ENCODE results near the gene GFM1.

The GFM1 gene

DNA sequence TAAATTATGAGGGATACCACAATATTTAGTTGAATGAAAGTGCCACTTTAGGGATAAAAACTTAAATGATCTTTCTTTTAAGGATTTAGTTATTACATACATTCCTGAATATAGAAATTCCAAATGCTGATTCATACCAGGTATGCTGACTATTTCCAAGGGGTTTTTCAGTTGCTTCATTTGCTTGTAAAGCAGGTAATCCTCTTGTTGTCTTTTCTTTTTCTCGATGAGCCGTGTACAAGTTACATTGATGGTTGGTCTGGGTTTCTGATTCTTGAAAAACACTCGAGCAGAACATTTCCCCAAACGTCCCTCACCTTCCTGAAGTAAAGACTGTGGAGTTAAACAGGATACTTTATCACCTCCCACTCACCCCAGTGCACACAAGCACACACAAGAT lies 66.3 kb downstream of the GFM1 start:
- no peaks in the 10 kb centered on the region for H3K27me3 ChIP-seq (ENCODE audit: control insufficient read depth, insufficient read depth, low read length)
- no peaks in the 10 kb centered on the region for H3K36me3 ChIP-seq (ENCODE audit: control insufficient read depth, insufficient read depth, low read length)
- peaks cover 6% of the 10 kb centered on the region for H3K4me1 ChIP-seq (ENCODE audit: control insufficient read depth, insufficient read depth, low read length)

DNA sequence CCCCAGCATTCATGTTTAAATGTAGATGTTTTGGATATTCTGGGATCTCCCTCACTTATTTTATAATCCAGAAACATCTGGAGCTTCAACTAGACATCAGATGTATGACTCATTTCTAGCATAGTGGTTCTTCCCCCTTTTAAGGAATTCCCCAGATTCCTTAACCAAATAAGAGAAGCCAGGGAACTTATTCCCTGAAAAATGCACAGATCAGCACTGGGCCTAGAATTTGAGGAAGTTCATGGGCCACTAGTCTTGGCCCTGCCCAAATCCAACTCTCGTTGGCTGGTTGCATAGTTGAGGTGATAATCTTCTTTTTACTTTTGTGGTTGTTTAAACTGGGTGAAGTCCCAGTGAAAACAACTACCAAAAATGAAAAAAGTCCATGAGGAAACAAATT lies 67.6 kb downstream of the GFM1 start:
- no peaks in the 10 kb centered on the region for H3K36me3 ChIP-seq (ENCODE audit: control insufficient read depth, insufficient read depth, low read length)

More for the DNA sequence above, 66.3 kb downstream of the GFM1 start:
- no peak overlapping the region for H3K9ac ChIP-seq (ENCODE audit: low read depth, low read length)
- H3K4me3 ChIP-seq (ENCODE audit: low read depth, low read length), result no peak overlapping the region
- H3K9me3 ChIP-seq (ENCODE audit: control insufficient read depth, insufficient read depth, low read length), result no peaks in the 10 kb centered on the region

DNA sequence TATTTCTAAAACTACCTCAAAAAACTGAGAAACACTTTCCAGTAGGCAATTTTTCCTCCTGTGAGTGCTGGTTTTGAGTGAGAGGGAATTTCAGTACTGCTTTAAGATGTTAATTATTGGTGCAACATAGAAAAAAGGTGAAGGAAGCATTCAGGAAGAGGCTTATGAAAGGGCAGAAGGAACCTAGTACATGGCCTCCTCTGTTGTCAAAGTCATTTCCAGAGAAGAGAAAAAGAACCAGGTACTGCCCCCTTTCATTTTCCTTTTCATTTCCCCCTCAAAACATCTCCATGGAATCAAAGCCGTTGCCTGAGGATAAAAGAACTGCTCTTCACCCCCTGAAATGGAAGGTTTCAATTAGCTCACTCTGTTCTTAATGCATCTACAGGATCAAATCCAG lies 68.1 kb downstream of the GFM1 start:
- peaks cover 6% of the 10 kb centered on the region for H3K4me1 ChIP-seq (ENCODE audit: control insufficient read depth, insufficient read depth, low read length)
- H3K9ac ChIP-seq (ENCODE audit: low read depth, low read length), result no peak overlapping the region
- H3K36me3 ChIP-seq (ENCODE audit: control insufficient read depth, insufficient read depth, low read length), result no peaks in the 10 kb centered on the region
- no peaks in the 10 kb centered on the region for H3K9me3 ChIP-seq (ENCODE audit: control insufficient read depth, insufficient read depth, low read length)
- H3K4me3 ChIP-seq (ENCODE audit: low read depth, low read length), result no peak overlapping the region
- no peaks in the 10 kb centered on the region for H3K27me3 ChIP-seq (ENCODE audit: control insufficient read depth, insufficient read depth, low read length)

More for the DNA sequence above, 67.6 kb downstream of the GFM1 start:
- H3K9me3 ChIP-seq (ENCODE audit: control insufficient read depth, insufficient read depth, low read length), result no peaks in the 10 kb centered on the region
- H3K4me3 ChIP-seq (ENCODE audit: low read depth, low read length), result no peak overlapping the region
- peaks cover 6% of the 10 kb centered on the region for H3K4me1 ChIP-seq (ENCODE audit: control insufficient read depth, insufficient read depth, low read length)
- H3K27me3 ChIP-seq (ENCODE audit: control insufficient read depth, insufficient read depth, low read length), result no peaks in the 10 kb centered on the region
- H3K9ac ChIP-seq (ENCODE audit: low read depth, low read length), result no peak overlapping the region

DNA sequence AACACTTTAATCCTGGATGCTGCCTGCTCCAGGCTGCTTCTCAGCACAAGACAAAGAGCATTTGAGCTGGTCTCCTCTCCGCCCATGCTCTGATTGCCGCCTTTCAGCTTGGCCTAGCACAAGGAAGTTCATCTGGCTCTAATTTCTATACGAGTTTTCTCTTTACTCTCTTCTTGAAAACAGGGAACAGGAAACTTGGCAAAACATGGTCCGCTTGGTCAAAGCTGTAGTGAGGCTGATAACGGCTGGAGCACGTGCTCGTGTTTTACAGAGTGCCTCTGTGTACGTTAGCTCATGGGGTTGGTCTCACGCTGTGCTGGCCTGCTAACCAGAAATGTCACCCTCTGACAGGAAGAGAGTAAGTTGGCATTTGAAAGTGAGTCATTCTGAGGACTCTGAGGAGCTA lies 68.8 kb downstream of the GFM1 start:
- no peak overlapping the region for H3K4me3 ChIP-seq (ENCODE audit: low read depth, low read length)
- H3K9me3 ChIP-seq (ENCODE audit: control insufficient read depth, insufficient read depth, low read length), result no peaks in the 10 kb centered on the region
- H3K4me1 ChIP-seq (ENCODE audit: control insufficient read depth, insufficient read depth, low read length), result peaks cover 6% of the 10 kb centered on the region
- no peaks in the 10 kb centered on the region for H3K27me3 ChIP-seq (ENCODE audit: control insufficient read depth, insufficient read depth, low read length)
- no peaks in the 10 kb centered on the region for H3K36me3 ChIP-seq (ENCODE audit: control insufficient read depth, insufficient read depth, low read length)
- H3K9ac ChIP-seq (ENCODE audit: low read depth, low read length), result no peak overlapping the region

DNA sequence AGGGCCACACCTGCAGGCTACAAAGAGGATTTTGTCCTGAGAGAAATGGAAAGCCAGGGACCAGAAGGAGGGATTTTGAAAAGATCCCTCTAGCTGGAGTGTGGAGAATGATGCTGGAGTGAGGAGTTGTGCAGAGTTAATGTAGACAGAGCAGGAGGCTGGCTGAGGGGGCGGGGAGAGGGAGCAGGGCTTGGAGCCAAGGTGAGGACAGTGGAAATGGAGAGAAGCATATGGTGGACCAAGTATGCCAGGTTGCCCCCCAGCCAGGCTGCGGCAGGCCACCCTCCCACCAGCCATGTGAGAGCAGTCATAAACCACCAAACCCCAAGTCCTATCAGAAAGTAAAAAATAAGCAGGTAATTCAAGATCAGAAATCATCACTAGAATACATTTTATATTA lies 73.2 kb downstream of the GFM1 start:
- no peaks in the 10 kb centered on the region for H3K9me3 ChIP-seq (ENCODE audit: control insufficient read depth, insufficient read depth, low read length)
- H3K36me3 ChIP-seq (ENCODE audit: control insufficient read depth, insufficient read depth, low read length), result no peaks in the 10 kb centered on the region
- no peak overlapping the region for H3K4me3 ChIP-seq (ENCODE audit: low read depth, low read length)
- H3K27me3 ChIP-seq (ENCODE audit: control insufficient read depth, insufficient read depth, low read length), result no peaks in the 10 kb centered on the region
- H3K4me1 ChIP-seq (ENCODE audit: control insufficient read depth, insufficient read depth, low read length), result peaks cover 2% of the 10 kb centered on the region
- no peak overlapping the region for H3K9ac ChIP-seq (ENCODE audit: low read depth, low read length)

DNA sequence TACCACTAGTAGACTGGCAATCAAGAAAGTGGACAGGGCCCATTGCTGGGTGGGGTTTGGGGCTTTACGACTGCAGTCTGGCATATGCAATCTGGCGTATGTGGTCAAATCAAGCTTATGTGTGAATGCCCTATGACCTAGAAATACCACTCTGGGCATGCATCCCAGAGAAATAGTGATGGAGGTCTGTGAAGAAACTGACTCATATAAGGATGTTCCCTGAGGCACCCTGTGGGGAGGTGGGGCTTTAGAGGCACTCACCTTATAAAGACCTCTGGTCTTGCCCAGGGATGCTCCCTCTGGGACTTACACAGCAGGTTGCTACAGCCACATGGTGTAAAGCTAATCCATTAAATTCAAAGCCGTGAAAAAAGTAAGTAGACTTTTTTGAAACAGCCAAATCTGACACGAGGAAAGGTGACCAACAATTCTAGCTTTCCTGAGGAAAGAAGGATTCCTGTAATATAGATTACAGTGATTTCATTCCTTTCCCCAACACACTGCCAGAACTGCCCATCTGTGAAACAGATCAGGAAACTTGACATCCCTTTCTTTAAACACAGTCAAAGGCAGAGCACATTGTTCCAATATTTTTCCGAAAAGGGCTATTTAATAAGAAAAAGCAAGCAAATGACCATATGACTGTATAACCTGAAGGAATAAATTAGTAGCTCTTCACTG lies 74.3 kb downstream of the GFM1 start:
- Histone ChIP-seq H3K4me1 (ENCODE audit: control insufficient read depth, insufficient read depth, low read length) (no peaks in the 10 kb centered on the region), H3K4me3 (ENCODE audit: low read depth, low read length) (no peak overlapping the region), H3K9ac (ENCODE audit: low read depth, low read length) (no peak overlapping the region), H3K36me3 (ENCODE audit: control insufficient read depth, insufficient read depth, low read length) (no peaks in the 10 kb centered on the region), H3K27me3 (ENCODE audit: control insufficient read depth, insufficient read depth, low read length) (no peaks in the 10 kb centered on the region), H3K9me3 (ENCODE audit: control insufficient read depth, insufficient read depth, low read length) (no peaks in the 10 kb centered on the region)

DNA sequence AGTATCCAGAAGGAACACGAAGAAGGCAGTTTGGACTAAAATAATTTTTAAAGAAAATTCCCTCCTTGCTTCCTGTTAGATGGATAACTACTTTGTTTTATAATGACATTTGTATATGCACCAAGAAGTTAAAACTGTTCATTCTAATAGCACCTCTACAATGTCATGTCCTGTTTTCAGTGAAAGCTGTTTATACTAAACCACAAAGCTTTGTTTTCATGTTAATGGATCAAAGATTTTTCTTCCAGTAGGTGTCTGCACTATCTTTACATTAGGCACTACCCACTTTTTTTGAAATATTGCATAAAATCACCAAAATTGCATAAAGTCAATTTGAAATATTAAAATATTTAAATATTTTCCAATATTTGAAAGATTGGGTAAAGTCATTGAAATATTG lies 77.8 kb downstream of the GFM1 start:
- H3K9ac ChIP-seq (ENCODE audit: low read depth, low read length), result no peak overlapping the region
- no peak overlapping the region for H3K4me3 ChIP-seq (ENCODE audit: low read depth, low read length)
- no peaks in the 10 kb centered on the region for H3K9me3 ChIP-seq (ENCODE audit: control insufficient read depth, insufficient read depth, low read length)
- no peaks in the 10 kb centered on the region for H3K4me1 ChIP-seq (ENCODE audit: control insufficient read depth, insufficient read depth, low read length)
- no peaks in the 10 kb centered on the region for H3K27me3 ChIP-seq (ENCODE audit: control insufficient read depth, insufficient read depth, low read length)
- no peaks in the 10 kb centered on the region for H3K36me3 ChIP-seq (ENCODE audit: control insufficient read depth, insufficient read depth, low read length)

DNA sequence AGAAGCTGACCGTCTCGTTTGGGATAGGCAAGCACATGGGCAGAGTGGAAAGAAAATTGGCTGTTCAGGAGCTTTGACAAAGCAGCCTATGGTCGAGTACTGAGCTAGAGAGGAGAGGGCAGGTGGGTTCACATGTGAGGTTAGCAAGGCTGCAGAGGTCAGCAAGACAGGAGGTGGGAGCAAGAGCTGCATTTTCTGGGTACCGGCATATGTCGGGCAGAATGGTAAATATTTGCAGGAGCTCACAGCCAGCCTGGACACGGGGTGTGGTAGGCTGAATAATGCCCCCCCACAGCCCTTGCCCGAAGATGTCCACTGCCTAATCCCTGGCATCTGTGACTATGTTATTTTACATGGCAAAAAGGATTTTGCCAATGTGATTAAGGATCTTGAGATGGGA lies 79.7 kb downstream of the GFM1 start:
- no peak overlapping the region for H3K4me3 ChIP-seq (ENCODE audit: low read depth, low read length)
- H3K36me3 ChIP-seq (ENCODE audit: control insufficient read depth, insufficient read depth, low read length), result no peaks in the 10 kb centered on the region
- H3K9ac ChIP-seq (ENCODE audit: low read depth, low read length), result no peak overlapping the region
- no peaks in the 10 kb centered on the region for H3K9me3 ChIP-seq (ENCODE audit: control insufficient read depth, insufficient read depth, low read length)
- no peaks in the 10 kb centered on the region for H3K4me1 ChIP-seq (ENCODE audit: control insufficient read depth, insufficient read depth, low read length)
- H3K27me3 ChIP-seq (ENCODE audit: control insufficient read depth, insufficient read depth, low read length), result no peaks in the 10 kb centered on the region

DNA sequence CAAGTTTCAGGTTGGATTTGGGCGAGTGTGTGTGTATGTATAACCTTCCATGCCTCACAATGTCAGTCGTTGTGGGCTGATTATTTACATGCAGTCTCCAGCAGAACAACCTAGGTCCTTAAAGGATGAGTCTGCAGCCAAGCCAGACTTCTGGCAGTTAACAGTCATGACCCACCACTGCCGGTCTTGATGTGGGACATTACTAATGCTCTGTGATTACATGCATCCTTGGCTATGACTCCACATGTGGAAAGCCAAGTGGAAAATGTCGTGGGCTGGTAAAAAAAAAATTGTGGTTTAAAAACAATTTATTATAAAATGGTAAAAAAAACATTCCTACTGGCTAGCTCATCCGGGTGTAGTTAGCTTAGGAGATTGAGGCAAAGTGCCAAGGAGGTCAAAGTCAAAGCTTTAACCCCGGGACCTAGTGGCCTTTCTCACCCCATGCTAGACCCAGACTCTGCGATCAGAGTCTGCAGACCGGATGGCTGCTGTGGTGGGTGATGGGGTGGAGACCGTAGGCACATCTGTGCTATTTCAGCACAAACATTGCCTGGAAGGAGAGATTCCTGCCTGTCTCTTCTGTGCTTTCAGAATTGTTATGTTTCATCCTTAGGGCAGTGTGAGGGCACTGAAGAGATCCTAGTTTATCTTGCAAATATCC lies 81.2 kb downstream of the GFM1 start:
- Histone ChIP-seq H3K27me3 (ENCODE audit: control insufficient read depth, insufficient read depth, low read length) (no peaks in the 10 kb centered on the region), H3K36me3 (ENCODE audit: control insufficient read depth, insufficient read depth, low read length) (no peaks in the 10 kb centered on the region), H3K9ac (ENCODE audit: low read depth, low read length) (no peak overlapping the region), H3K4me1 (ENCODE audit: control insufficient read depth, insufficient read depth, low read length) (no peaks in the 10 kb centered on the region), H3K9me3 (ENCODE audit: control insufficient read depth, insufficient read depth, low read length) (no peaks in the 10 kb centered on the region), H3K4me3 (ENCODE audit: low read depth, low read length) (no peak overlapping the region)

DNA sequence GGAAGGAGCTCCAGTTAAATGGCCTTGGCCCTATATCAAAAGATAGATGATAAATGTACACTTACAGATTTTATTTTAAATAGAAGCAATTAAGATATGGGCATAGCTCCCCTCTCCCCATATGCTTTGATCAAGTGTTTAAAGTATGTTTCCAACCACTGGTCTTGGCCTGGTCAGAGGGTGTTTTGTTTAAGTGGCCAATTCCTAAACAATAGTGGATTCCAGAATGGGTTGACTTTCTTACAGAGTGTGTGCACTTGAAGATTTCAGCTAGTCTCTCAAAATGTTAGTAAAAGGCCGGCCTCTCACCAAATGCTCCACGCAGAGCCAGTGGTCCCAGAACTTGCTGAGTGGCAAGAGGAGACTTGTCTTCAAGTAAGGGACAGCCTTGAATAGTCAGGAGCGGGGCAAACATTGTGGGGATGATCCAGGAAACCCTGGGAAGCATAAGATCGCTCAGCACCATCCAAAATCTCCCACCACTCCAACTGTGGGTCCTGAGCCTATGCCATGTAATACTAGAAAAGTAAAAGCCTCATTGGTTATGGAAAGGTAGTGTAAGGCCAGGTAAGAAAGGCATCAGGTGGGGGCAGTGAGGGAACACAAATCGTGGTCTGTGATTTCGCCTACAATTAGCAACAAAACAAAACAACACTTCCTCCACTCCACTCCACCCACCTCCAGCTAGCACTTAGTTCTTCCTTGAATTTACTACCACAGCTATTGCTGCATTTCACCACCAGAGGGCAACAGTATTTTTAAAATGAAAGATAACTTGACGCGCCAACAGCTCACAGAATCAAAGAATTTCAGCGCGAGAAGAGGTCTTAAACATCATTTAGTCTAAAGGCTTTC lies 83.1 kb downstream of the GFM1 start:
- Histone ChIP-seq H3K36me3 (ENCODE audit: control insufficient read depth, insufficient read depth, low read length) (no peaks in the 10 kb centered on the region), H3K27me3 (ENCODE audit: control insufficient read depth, insufficient read depth, low read length) (peaks cover 10% of the 10 kb centered on the region), H3K4me3 (ENCODE audit: low read depth, low read length) (no peak overlapping the region), H3K4me1 (ENCODE audit: control insufficient read depth, insufficient read depth, low read length) (no peaks in the 10 kb centered on the region), H3K9ac (ENCODE audit: low read depth, low read length) (no peak overlapping the region), H3K9me3 (ENCODE audit: control insufficient read depth, insufficient read depth, low read length) (no peaks in the 10 kb centered on the region)

DNA sequence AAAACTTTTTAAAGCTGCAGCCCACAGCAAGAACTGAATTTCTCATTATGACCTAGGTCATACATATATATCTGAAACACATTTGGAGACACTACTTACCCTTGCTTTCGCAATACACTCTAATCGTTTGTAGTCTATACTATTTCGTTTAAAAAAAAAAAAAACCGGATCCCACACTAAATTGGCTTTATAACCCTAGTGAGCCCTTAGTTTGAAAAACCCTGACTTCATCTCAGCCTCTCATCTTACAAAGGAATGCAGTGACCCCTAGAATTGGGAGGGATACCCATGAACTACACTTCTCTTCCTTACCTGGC lies 83.7 kb downstream of the GFM1 start:
- peaks cover 10% of the 10 kb centered on the region for H3K27me3 ChIP-seq (ENCODE audit: control insufficient read depth, insufficient read depth, low read length)

DNA sequence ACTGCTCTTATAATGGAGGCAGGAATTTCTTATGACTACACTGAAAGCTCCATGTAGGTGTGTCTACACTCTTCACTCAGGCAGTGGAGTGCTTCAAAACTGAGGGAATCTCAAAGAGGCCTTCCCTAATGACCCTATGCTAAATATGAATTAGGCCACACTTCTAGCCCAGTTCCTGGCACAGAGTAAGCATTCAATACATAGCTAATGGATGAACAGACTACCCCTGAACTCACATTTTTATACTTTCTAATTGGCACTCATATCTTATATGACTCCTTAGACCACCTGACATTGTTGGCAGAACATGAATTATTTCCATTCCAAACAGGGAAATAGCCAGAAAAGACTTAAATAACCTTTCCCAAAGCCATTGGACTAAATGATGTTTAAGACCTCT lies 84.5 kb downstream of the GFM1 start:
- no peak overlapping the region for H3K4me3 ChIP-seq (ENCODE audit: low read depth, low read length)

More for the DNA sequence above, 83.7 kb downstream of the GFM1 start:
- Histone ChIP-seq H3K9me3 (ENCODE audit: control insufficient read depth, insufficient read depth, low read length) (no peaks in the 10 kb centered on the region), H3K36me3 (ENCODE audit: control insufficient read depth, insufficient read depth, low read length) (no peaks in the 10 kb centered on the region), H3K9ac (ENCODE audit: low read depth, low read length) (no peak overlapping the region), H3K4me1 (ENCODE audit: control insufficient read depth, insufficient read depth, low read length) (no peaks in the 10 kb centered on the region), H3K4me3 (ENCODE audit: low read depth, low read length) (no peak overlapping the region)

More for the DNA sequence above, 84.5 kb downstream of the GFM1 start:
- H3K9ac ChIP-seq (ENCODE audit: low read depth, low read length), result no peak overlapping the region
- no peaks in the 10 kb centered on the region for H3K4me1 ChIP-seq (ENCODE audit: control insufficient read depth, insufficient read depth, low read length)
- peaks cover 14% of the 10 kb centered on the region for H3K27me3 ChIP-seq (ENCODE audit: control insufficient read depth, insufficient read depth, low read length)
- H3K36me3 ChIP-seq (ENCODE audit: control insufficient read depth, insufficient read depth, low read length), result no peaks in the 10 kb centered on the region
- no peaks in the 10 kb centered on the region for H3K9me3 ChIP-seq (ENCODE audit: control insufficient read depth, insufficient read depth, low read length)
